ENCODE measurements around the gene MMP28.

DNA sequence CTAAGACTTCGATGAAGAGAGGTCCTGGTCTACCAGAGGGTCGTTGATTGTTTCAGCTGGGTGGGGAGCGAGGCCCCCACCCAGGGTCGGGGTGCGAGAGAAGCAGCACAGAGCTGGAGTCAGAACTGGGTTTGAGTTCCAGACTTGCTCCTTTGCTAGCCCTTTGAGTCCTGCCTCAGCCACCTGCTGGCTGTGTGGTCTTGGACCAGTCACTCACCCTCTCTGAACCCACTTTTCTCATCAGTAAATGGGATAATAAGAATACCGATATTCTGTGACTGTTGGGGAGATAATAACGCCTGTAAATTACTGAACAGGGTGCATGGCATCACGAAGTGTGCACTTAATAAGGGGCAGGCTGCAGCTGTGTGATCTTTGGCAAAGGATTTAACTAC lies 427 bp upstream of the MMP28 start:
- TF ChIP-seq, protein P1, sequence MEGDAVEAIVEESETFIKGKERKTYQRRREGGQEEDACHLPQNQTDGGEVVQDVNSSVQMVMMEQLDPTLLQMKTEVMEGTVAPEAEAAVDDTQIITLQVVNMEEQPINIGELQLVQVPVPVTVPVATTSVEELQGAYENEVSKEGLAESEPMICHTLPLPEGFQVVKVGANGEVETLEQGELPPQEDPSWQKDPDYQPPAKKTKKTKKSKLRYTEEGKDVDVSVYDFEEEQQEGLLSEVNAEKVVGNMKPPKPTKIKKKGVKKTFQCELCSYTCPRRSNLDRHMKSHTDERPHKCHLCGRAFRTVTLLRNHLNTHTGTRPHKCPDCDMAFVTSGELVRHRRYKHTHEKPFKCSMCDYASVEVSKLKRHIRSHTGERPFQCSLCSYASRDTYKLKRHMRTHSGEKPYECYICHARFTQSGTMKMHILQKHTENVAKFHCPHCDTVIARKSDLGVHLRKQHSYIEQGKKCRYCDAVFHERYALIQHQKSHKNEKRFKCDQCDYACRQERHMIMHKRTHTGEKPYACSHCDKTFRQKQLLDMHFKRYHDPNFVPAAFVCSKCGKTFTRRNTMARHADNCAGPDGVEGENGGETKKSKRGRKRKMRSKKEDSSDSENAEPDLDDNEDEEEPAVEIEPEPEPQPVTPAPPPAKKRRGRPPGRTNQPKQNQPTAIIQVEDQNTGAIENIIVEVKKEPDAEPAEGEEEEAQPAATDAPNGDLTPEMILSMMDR (conservative IDR thresholded peaks at IDR 0.05): no peak
- no peak for TF ChIP-seq ZFX (IDR thresholded peaks at IDR 0.05)
